ENCODE measurements around the gene TBX4. TPM values are rescaled to one million over a fixed set of nuclear protein-coding genes. Genes with fewer than 3 reads are reported as not detected.

Gene TBX4
- total RNA-seq, 1 experiment from 2014 or later: not detected

DNA sequence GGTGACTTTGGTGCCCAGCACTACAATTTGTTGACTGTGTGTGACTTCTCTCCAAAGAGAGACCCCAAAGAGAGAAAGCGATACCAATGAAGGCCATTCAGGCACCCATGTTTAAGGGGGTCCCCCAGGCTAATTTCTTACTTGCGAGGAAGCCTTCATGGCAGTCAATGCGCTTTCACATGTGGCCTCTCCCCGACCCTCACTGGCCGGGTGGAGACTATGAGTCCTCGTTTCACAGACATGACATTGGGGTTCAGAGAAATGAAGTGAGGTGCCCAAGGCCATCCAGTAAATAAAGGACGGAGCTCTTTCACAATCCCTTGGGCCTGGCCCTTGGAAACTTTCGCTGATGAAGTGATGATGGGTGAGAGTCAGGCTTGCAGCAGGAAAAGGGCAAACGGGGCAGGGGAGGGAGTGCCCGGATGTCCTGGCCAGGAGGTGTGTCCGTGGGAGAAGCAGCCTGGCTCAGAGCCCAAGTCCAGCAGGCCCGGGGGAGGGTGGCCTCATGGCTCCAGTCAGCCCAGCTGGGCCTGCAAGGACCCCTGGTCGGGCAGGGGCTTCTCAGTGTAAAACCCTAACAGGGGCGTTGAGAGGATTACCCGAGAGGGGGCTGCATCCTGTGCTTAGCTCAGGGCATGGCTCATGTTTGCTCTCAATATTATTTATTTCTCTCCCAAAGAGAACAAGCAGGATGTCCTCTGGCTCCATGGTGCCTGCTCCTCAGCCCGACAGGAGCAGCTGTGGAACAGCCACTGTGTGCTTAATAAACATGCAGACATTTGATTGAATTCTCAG is 37.9 kb upstream of the TBX4 start:
- DNase-seq: no peak
- intact Hi-C loops (cut with micrococcal nuclease; ENCODE audit: unreplicated experiment): loop anchor here (5.0 kb wide), 2 partner anchors 223 to 412 kb away; no protein-coding TSS in a partner anchor

DNA sequence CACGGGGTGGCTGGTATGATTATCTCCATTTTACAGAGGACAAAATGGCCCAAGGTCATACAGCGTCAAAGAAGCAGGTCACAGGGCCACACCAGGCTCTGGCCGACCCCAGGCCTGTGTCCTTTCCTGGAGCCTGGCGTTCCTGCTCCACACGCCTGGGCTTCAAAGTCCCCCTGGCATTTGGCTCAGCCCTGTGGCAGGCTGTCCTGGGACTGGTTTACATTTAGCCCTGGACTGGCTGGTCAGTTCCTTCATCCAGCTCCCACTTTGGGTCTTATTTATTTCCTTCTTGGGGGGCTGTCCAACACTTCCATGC is 37.3 kb upstream of the TBX4 start:
- no peak overlapping the region for H2AFZ ChIP-seq
- no TSS peak for BruUV-seq (replicated peaks)
- intact Hi-C loops (cut with micrococcal nuclease; ENCODE audit: unreplicated experiment): loop anchor here (5.0 kb wide), 2 partner anchors 222 to 413 kb away; no protein-coding TSS in a partner anchor
- H3K4me2 ChIP-seq: no peak overlapping the region
- CTCF ChIA-PET: no interaction called here
- no peaks in the 10 kb centered on the region for H3K27me3 ChIP-seq (ENCODE audit: insufficient read depth, low read depth)
- no peak overlapping the region for H3K27ac ChIP-seq
- POLR2A ChIA-PET (ENCODE audit: unreplicated experiment): no interaction called here
- TF ChIP-seq EZH2 (IDR thresholded peaks at IDR 0.05; ENCODE audit: low read depth): no peak
- TF ChIP-seq, protein P1, sequence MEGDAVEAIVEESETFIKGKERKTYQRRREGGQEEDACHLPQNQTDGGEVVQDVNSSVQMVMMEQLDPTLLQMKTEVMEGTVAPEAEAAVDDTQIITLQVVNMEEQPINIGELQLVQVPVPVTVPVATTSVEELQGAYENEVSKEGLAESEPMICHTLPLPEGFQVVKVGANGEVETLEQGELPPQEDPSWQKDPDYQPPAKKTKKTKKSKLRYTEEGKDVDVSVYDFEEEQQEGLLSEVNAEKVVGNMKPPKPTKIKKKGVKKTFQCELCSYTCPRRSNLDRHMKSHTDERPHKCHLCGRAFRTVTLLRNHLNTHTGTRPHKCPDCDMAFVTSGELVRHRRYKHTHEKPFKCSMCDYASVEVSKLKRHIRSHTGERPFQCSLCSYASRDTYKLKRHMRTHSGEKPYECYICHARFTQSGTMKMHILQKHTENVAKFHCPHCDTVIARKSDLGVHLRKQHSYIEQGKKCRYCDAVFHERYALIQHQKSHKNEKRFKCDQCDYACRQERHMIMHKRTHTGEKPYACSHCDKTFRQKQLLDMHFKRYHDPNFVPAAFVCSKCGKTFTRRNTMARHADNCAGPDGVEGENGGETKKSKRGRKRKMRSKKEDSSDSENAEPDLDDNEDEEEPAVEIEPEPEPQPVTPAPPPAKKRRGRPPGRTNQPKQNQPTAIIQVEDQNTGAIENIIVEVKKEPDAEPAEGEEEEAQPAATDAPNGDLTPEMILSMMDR (conservative IDR thresholded peaks at IDR 0.05): no peak
- no peaks in the 10 kb centered on the region for H4K20me1 ChIP-seq (ENCODE audit: insufficient read depth)
- 0 out of 2 replicates have a peak, but pooled peaks cover 6% of the 10 kb centered on the region for H3K4me1 ChIP-seq (replicated peaks; ENCODE audit: insufficient read depth)
- H3K9me3 ChIP-seq (ENCODE audit: insufficient read depth, low read depth): no peaks in the 10 kb centered on the region
- no peaks in the 10 kb centered on the region for H3K79me2 ChIP-seq (ENCODE audit: low read depth)
- 0 out of 2 replicates have a peak, but pooled peaks cover 5% of the 10 kb centered on the region for H3F3A ChIP-seq (ENCODE audit: insufficient read depth, low read depth)
- no peak overlapping the region for H3K4me3 ChIP-seq
- H3K36me3 ChIP-seq (ENCODE audit: low read depth): no peaks in the 10 kb centered on the region
- DNase-seq: no peak
- no peaks in the 10 kb centered on the region for H3K9me2 ChIP-seq (ENCODE audit: insufficient read depth)

More for the DNA sequence above, 37.9 kb upstream of the TBX4 start:
- no peaks in the 10 kb centered on the region for H3K79me2 ChIP-seq (ENCODE audit: low read depth)
- no peaks in the 10 kb centered on the region for H3K36me3 ChIP-seq (ENCODE audit: low read depth)
- H2AFZ ChIP-seq: no peak overlapping the region
- H3K9me3 ChIP-seq (ENCODE audit: insufficient read depth, low read depth): no peaks in the 10 kb centered on the region
- 0 out of 2 replicates have a peak, but pooled peaks cover 6% of the 10 kb centered on the region for H3K4me1 ChIP-seq (replicated peaks; ENCODE audit: insufficient read depth)
- H3K27ac ChIP-seq: no peak overlapping the region
- no peaks in the 10 kb centered on the region for H4K20me1 ChIP-seq (ENCODE audit: insufficient read depth)
- ChIA-PET CTCF (interaction anchor here (0.5 kb wide), 1 partner anchor 64 kb away, joined by 4 read pairs; no protein-coding TSS in a partner anchor), POLR2A (ENCODE audit: unreplicated experiment) (no interaction called here)
- no peak overlapping the region for H3K4me2 ChIP-seq
- no peaks in the 10 kb centered on the region for H3K9me2 ChIP-seq (ENCODE audit: insufficient read depth)
- 0 out of 2 replicates have a peak, but pooled peaks cover 5% of the 10 kb centered on the region for H3F3A ChIP-seq (ENCODE audit: insufficient read depth, low read depth)
- no peaks in the 10 kb centered on the region for H3K27me3 ChIP-seq (ENCODE audit: insufficient read depth, low read depth)
- TF ChIP-seq EZH2 (IDR thresholded peaks at IDR 0.05; ENCODE audit: low read depth): no peak
- TF ChIP-seq, protein P1 (conservative IDR thresholded peaks at IDR 0.05): no peak
- no peak overlapping the region for H3K4me3 ChIP-seq
- no TSS peak for BruUV-seq (replicated peaks)

DNA sequence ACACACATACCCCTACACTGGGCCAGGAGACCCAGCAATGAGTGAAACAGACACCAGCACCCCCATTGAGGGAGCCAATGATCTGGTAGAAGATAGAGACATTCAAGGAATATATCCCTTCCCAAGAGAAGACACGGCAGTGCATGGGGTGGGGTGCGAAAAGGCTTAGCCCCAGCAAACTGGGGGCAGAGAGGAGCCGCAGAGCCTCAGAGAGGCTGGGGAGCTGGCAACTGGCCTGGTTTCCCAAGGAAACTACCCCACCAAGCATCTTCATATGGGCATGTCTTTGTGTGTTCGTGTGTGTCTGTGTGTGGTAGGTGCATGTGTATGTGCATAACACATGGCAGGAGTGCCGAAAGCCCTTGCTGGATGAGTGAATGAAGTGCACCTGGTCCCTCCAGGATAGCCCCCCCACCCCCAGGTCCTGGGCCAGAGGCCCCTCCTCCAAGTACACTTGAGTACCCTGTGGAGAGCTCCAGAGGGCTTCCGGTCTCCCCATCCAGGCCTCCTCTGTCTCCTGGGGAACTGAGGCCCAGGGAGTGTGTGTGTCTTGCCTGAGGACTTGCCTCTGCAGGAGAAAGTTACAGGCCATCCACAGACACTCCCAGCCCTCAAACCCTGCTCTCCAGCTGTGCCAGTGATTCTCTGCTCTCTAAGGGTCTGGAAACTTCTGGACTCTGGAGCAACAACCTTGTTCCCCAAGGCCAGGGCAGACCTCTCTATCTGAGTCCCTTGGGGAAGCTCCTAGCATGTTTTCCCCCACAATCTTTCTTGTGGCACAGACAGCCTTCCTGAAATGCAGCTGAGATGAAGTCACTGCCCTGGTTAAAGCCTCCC is 36.6 kb upstream of the TBX4 start:
- Histone ChIP-seq H3K27ac (no peak overlapping the region), H3K79me2 (ENCODE audit: low read depth) (no peaks in the 10 kb centered on the region), H3K9me2 (ENCODE audit: insufficient read depth) (no peaks in the 10 kb centered on the region), H2AFZ (no peak overlapping the region), H3K27me3 (ENCODE audit: insufficient read depth, low read depth) (no peaks in the 10 kb centered on the region), H3K4me1 (replicated peaks; ENCODE audit: insufficient read depth) (0 out of 2 replicates have a peak, but pooled peaks cover 6% of the 10 kb centered on the region), H3K9me3 (ENCODE audit: insufficient read depth, low read depth) (no peaks in the 10 kb centered on the region), H3K4me2 (no peak overlapping the region), H3F3A (ENCODE audit: insufficient read depth, low read depth) (0 out of 2 replicates have a peak, but pooled peaks cover 5% of the 10 kb centered on the region), H3K4me3 (no peak overlapping the region), H3K36me3 (ENCODE audit: low read depth) (no peaks in the 10 kb centered on the region), H4K20me1 (ENCODE audit: insufficient read depth) (no peaks in the 10 kb centered on the region)
- TF ChIP-seq, protein P1 (conservative IDR thresholded peaks at IDR 0.05): no peak
- TF ChIP-seq EZH2 (IDR thresholded peaks at IDR 0.05; ENCODE audit: low read depth): no peak
- no TSS peak for BruUV-seq (replicated peaks)
- intact Hi-C loops (cut with micrococcal nuclease; ENCODE audit: unreplicated experiment): loop anchor here (1.0 kb wide), 1 partner anchor 160 kb away; no protein-coding TSS in a partner anchor
- POLR2A ChIA-PET (ENCODE audit: unreplicated experiment): no interaction called here
- no peak for DNase-seq
- CTCF ChIA-PET: interaction anchor here (0.7 kb wide), 1 partner anchor 159 kb away, joined by 3 read pairs; no protein-coding TSS in a partner anchor

Data from PC-9 (cell line).